ENCODE results near the gene UBXN10. TPM values are rescaled to one million over a fixed set of nuclear protein-coding genes. Genes with fewer than 3 reads are reported as not detected.

UBXN10 gene
- total and polyA plus RNA-seq, 2 of the 13 experiments (the other 11 are each of a cell fraction or from before 2014, with no cell fraction given) = 0.04 to 0.05 TPM

DNA sequence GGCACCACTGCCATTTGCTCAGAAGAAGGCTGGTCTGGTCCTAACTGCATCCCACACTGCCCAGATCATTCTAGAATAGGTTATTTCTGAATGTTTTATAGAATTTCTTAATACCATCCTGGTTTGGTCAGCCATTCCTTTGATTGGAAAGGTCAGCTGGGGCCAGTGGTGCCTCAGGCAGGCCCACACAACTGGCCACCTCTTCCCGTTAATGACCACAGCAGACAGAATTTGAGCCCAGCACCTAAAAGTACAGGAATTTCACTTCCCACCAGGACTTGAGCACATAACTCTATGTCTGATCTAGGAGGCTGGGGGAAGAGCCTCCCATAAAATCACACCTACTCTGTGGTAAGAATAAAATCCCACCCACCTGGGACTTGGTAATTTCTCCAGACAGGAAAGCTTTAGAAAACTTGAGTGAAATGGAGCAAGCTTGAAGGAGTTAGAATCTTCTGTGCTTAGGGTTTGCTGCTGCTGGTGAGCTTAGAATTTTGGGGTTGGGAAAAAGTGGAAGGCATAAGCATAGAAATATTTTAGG is 7.0 kb downstream of the UBXN10 start:
- POLR2A ChIA-PET = no interaction called here
- peaks cover 2 to 40% of the 10 kb centered on the region in 2 experiments; a peak in 4 of 5 replicates for H3K27me3 ChIP-seq (ENCODE audit: control insufficient read depth in 1 of 2, insufficient read depth in 2 of 2, low read length in 2 of 2)
- no peaks in the 10 kb centered on the region for H3K36me3 ChIP-seq (replicated peaks in 1 of 2; ENCODE audit: control insufficient read depth in 1 of 2, insufficient read depth in 2 of 2, low read length in 2 of 2)
- ATAC-seq (no peak), FAIRE-seq (no peak), DNase-seq (ENCODE audit: low spot score) (no peak)
- no peak overlapping the region for H2AFZ ChIP-seq (ENCODE audit: low read length)
- WGBS (ENCODE audit: low lambda C conversion rate) = 70% methylated on average over 1 of the region's 1 CpG
- H3K4me3 ChIP-seq (replicated peaks in 1 of 3; ENCODE audit: insufficient read depth in 1 of 3, low read depth in 2 of 3, low read length in 3 of 3) = no peak overlapping the region
- no peaks in the 10 kb centered on the region for H3K79me2 ChIP-seq (ENCODE audit: insufficient read depth, low read length)
- in situ Hi-C loops (cut with HindIII; ENCODE audit: extremely low pct_ligation_motif_present, low pct_unique_long_range_greater_than_20kb) (loop anchor here (10.0 kb wide), 1 partner anchor 218 kb away; the partner anchor contains the start of gene PLA2G2A), intact Hi-C loops (cut with micrococcal nuclease; ENCODE audit: unreplicated experiment) (no loop called here)
- H3K9me3 ChIP-seq (ENCODE audit: low read length) = no peaks in the 10 kb centered on the region
- no peak overlapping the region for H3K27ac ChIP-seq (ENCODE audit: extremely low read length, insufficient read depth, low read length)
- no TSS peak for BruUV-seq (replicated peaks)
- H3K9ac ChIP-seq (ENCODE audit: insufficient read depth, low read depth, low read length) = no peak overlapping the region
- CTCF ChIA-PET (ENCODE audit: low intra/inter-chr PET ratio, low total read pairs) = interaction anchor here (0.9 kb wide), 1 partner anchor 218 kb away, joined by 3 read pairs; no protein-coding TSS in a partner anchor
- no peak overlapping the region for H3K4me2 ChIP-seq (ENCODE audit: low read depth, low read length)
- H3K4me1 ChIP-seq (ENCODE audit: insufficient read depth, low read length) = peaks cover 5% of the 10 kb centered on the region; the same call in 1 of the 2 replicates
- no peaks in the 10 kb centered on the region for H4K20me1 ChIP-seq (ENCODE audit: insufficient read depth, low read length)
- TF ChIP-seq ZNF296 (CRISPR knock-in tag; conservative IDR thresholded peaks at IDR 0.05) = no peak
- TF ChIP-seq ZNF678 (CRISPR knock-in tag; IDR thresholded peaks at IDR 0.05) = no peak
- TF ChIP-seq, protein P1, sequence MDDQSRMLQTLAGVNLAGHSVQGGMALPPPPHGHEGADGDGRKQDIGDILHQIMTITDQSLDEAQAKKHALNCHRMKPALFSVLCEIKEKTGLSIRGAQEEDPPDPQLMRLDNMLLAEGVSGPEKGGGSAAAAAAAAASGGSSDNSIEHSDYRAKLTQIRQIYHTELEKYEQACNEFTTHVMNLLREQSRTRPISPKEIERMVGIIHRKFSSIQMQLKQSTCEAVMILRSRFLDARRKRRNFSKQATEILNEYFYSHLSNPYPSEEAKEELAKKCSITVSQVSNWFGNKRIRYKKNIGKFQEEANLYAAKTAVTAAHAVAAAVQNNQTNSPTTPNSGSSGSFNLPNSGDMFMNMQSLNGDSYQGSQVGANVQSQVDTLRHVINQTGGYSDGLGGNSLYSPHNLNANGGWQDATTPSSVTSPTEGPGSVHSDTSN (CRISPR knock-in tag; IDR thresholded peaks at IDR 0.05; ENCODE audit: borderline replicate concordance) = no peak
- TF ChIP-seq, protein P2, sequence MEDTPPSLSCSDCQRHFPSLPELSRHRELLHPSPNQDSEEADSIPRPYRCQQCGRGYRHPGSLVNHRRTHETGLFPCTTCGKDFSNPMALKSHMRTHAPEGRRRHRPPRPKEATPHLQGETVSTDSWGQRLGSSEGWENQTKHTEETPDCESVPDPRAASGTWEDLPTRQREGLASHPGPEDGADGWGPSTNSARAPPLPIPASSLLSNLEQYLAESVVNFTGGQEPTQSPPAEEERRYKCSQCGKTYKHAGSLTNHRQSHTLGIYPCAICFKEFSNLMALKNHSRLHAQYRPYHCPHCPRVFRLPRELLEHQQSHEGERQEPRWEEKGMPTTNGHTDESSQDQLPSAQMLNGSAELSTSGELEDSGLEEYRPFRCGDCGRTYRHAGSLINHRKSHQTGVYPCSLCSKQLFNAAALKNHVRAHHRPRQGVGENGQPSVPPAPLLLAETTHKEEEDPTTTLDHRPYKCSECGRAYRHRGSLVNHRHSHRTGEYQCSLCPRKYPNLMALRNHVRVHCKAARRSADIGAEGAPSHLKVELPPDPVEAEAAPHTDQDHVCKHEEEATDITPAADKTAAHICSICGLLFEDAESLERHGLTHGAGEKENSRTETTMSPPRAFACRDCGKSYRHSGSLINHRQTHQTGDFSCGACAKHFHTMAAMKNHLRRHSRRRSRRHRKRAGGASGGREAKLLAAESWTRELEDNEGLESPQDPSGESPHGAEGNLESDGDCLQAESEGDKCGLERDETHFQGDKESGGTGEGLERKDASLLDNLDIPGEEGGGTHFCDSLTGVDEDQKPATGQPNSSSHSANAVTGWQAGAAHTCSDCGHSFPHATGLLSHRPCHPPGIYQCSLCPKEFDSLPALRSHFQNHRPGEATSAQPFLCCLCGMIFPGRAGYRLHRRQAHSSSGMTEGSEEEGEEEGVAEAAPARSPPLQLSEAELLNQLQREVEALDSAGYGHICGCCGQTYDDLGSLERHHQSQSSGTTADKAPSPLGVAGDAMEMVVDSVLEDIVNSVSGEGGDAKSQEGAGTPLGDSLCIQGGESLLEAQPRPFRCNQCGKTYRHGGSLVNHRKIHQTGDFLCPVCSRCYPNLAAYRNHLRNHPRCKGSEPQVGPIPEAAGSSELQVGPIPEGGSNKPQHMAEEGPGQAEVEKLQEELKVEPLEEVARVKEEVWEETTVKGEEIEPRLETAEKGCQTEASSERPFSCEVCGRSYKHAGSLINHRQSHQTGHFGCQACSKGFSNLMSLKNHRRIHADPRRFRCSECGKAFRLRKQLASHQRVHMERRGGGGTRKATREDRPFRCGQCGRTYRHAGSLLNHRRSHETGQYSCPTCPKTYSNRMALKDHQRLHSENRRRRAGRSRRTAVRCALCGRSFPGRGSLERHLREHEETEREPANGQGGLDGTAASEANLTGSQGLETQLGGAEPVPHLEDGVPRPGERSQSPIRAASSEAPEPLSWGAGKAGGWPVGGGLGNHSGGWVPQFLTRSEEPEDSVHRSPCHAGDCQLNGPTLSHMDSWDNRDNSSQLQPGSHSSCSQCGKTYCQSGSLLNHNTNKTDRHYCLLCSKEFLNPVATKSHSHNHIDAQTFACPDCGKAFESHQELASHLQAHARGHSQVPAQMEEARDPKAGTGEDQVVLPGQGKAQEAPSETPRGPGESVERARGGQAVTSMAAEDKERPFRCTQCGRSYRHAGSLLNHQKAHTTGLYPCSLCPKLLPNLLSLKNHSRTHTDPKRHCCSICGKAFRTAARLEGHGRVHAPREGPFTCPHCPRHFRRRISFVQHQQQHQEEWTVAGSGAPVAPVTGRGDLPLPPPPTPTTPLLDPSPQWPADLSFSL (CRISPR knock-in tag; IDR thresholded peaks at IDR 0.05) = no peak
- TF ChIP-seq, protein P3, sequence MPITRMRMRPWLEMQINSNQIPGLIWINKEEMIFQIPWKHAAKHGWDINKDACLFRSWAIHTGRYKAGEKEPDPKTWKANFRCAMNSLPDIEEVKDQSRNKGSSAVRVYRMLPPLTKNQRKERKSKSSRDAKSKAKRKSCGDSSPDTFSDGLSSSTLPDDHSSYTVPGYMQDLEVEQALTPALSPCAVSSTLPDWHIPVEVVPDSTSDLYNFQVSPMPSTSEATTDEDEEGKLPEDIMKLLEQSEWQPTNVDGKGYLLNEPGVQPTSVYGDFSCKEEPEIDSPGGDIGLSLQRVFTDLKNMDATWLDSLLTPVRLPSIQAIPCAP (CRISPR knock-in tag; IDR thresholded peaks at IDR 0.05; ENCODE audit: low read depth) = no peak
- no peak for TF ChIP-seq ATF7 (IDR thresholded peaks at IDR 0.05)
- TF ChIP-seq ATF7 (CRISPR knock-in tag; IDR thresholded peaks at IDR 0.05) = no peak
- TF ChIP-seq ZNF724P (CRISPR knock-in tag; IDR thresholded peaks at IDR 0.05; ENCODE audit: borderline replicate concordance) = no peak
- TF ChIP-seq HMGXB4 (CRISPR knock-in tag; IDR thresholded peaks at IDR 0.05; ENCODE audit: borderline replicate concordance in 1 of 2, low read depth in 1 of 2) = no peak
- no peak for TF ChIP-seq ZKSCAN5 (CRISPR knock-in tag; IDR thresholded peaks at IDR 0.05)
- no peak for TF ChIP-seq ZNF629 (CRISPR knock-in tag; conservative IDR thresholded peaks at IDR 0.05)
